Measurements from ENCODE around the gene NUTM2G.
"Not testable (repeated sequence)": the region's sequence is repeated elsewhere in the genome, so short reads cannot be mapped to it uniquely, and the experiment has no call there.

The NUTM2G gene

GRCh38 chr9:96972552-96972951 is 43.9 kb downstream of the NUTM2G start:
- H3K4me1 ChIP-seq (ENCODE audit: control insufficient read depth, insufficient read depth, low read length); H3K9ac ChIP-seq (ENCODE audit: low read length); H3K4me3 ChIP-seq (ENCODE audit: low read length); H3K27ac ChIP-seq (ENCODE audit: low read depth, low read length); H3K27me3 ChIP-seq (ENCODE audit: control insufficient read depth, insufficient read depth, low read length); H3K36me3 ChIP-seq (ENCODE audit: control insufficient read depth, insufficient read depth, low read length): not testable (repeated sequence)

GRCh38 chr9:96974037-96974436 is 45.4 kb downstream of the NUTM2G start:
- not testable (repeated sequence) for H3K4me1 ChIP-seq (ENCODE audit: control insufficient read depth, insufficient read depth, low read length); H3K9ac ChIP-seq (ENCODE audit: low read length); H3K27ac ChIP-seq (ENCODE audit: low read depth, low read length); H3K27me3 ChIP-seq (ENCODE audit: control insufficient read depth, insufficient read depth, low read length); H3K4me3 ChIP-seq (ENCODE audit: low read length); H3K36me3 ChIP-seq (ENCODE audit: control insufficient read depth, insufficient read depth, low read length)

GRCh38 chr9:96983496-96984122 is 55.0 kb downstream of the NUTM2G start:
- not testable (repeated sequence) for H3K4me3 ChIP-seq (ENCODE audit: low read length); H3K9ac ChIP-seq (ENCODE audit: low read length); H3K4me1 ChIP-seq (ENCODE audit: control insufficient read depth, insufficient read depth, low read length); H3K36me3 ChIP-seq (ENCODE audit: control insufficient read depth, insufficient read depth, low read length); H3K27ac ChIP-seq (ENCODE audit: low read depth, low read length); H3K27me3 ChIP-seq (ENCODE audit: control insufficient read depth, insufficient read depth, low read length)

- not testable (repeated sequence) for H3K36me3 ChIP-seq (ENCODE audit: control insufficient read depth, insufficient read depth, low read length); H3K27ac ChIP-seq (ENCODE audit: low read depth, low read length); H3K4me1 ChIP-seq (ENCODE audit: control insufficient read depth, insufficient read depth, low read length); H3K4me3 ChIP-seq (ENCODE audit: low read length); H3K27me3 ChIP-seq (ENCODE audit: control insufficient read depth, insufficient read depth, low read length); H3K9ac ChIP-seq (ENCODE audit: low read length)
Measured at GRCh38 chr9:96984139-96984538, 55.5 kb downstream of the NUTM2G start.

GRCh38 chr9:96984887-96985286 is 56.2 kb downstream of the NUTM2G start:
- H3K4me3 ChIP-seq (ENCODE audit: low read length); H3K9ac ChIP-seq (ENCODE audit: low read length); H3K36me3 ChIP-seq (ENCODE audit: control insufficient read depth, insufficient read depth, low read length); H3K4me1 ChIP-seq (ENCODE audit: control insufficient read depth, insufficient read depth, low read length); H3K27ac ChIP-seq (ENCODE audit: low read depth, low read length); H3K27me3 ChIP-seq (ENCODE audit: control insufficient read depth, insufficient read depth, low read length): not testable (repeated sequence)

Measured in rectal smooth muscle tissue (tissue), 1 donor.